Stimulated activated CD8-positive, alpha-beta memory T cell treated with anti-CD3 and anti-CD28 coated beads, Interleukin-7, amount 100 ng/mL, for 48 hours (primary cell): ENCODE data around the gene WNT8B.

Experiments used
- DNase-seq, 2 donors: peaks; one replicate each; pipeline ENCODE4 v3.0.0-alpha.2; 2020; ENCODE audit warnings: low read depth in 1 of 2; ENCODE audit errors: extremely low read depth in 1 of 2

Gene WNT8B

DNA sequence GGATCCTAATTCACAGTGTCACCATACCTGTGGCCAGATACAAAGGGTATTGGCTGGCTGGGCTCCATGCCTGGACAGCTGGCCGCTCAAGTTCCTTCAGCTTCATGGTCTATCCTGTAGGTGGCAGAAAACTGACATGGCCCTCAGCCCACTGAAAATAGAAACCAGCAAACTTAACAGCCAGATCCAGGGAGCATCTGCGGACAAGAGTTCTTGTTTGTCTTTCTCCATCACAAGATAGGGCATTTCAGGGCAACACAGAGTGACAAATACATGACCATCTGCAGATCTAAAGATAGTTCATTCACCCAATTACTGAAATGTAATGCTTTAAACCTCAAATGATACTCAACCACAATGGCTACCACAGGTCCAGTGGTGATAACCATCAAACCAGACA lies 54.0 kb downstream of the WNT8B start:
- no peak for DNase-seq

DNA sequence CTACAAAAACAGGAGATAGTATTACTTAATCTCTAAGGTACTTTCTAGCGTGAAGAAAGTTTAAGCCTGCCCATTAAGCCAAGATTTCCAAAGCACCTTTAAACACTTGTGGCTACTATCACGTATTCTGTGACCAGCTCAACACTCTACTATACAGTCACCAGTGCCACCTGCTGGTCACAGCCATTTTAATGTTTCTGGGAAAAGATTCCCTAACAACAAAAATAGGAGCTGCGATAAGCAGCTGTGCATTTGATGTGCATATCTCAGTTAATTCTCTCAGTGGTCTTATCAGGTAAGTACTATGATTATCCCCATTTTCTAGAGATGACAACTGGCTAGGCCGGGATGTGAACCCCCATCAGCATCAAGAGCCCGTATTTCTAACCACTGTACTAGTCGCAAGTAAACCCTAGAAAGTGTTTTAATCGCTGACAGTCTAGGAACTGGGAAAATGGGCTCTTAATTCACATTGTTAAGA lies 56.0 kb downstream of the WNT8B start:
- peak in 1 of 2 donors; percentile 38 for DNase-seq

DNA sequence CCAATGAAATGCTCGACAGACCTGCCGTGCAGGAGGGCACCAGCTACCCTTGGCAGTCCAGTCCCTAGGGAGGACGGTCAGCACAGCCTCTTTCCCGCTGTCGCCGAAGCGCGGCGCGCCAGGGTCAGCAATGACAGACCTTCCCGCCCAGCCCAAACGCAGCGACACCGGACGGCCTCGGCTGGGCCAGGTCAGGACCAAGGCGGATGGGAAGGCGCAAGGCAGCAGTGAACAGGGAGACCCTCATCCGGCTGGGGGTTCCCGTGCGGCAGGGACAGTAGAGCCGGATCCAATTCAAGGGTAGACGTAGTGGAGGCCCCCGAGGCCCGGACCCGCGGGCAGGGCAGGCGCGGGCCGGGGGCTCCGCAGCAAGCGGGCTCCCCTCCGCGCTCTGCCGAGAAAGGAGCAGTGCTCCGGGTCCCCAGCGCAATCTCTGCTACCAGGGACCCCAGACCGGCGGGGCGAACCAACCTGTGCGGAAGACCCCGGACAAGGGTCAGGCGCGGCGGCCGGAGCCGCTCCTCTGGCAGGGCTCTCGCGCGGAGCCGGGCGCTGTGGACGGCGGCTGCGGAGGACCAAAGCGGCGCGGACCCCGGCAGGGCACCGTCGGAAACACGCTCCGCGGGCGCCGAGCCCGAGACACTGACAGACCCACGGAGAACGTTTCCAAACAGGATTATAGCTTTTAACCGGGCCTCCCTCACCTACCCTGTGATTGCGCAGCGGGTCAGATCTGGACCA lies 56.7 kb downstream of the WNT8B start, which contains the start of gene SEC31B:
Gene SEC31B, minus strand, starts transcription at position 551 of the 741 bp plus-strand sequence. CDS start 2,909 bp downstream, outside the sequence.
- no peak for DNase-seq

DNA sequence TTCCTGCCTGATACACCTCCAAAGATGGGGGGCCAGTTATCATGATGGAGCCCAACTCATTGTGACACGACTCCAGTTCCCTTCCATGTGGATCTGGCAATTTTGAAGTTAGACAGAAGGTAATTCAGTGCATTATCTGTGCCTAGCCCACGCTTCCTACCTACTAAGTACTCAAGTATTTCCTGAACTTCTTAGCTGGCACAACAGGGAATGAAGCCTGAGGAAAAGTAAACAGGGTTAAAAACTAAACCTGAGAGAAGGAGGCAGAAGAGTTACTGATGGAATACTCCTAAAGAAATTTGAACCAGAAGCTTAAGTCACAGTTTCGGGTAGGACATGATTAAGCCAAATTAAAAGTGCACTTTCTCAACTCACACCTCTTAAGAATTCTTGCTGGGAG lies 58.0 kb downstream of the WNT8B start:
- DNase-seq, result no peak

DNA sequence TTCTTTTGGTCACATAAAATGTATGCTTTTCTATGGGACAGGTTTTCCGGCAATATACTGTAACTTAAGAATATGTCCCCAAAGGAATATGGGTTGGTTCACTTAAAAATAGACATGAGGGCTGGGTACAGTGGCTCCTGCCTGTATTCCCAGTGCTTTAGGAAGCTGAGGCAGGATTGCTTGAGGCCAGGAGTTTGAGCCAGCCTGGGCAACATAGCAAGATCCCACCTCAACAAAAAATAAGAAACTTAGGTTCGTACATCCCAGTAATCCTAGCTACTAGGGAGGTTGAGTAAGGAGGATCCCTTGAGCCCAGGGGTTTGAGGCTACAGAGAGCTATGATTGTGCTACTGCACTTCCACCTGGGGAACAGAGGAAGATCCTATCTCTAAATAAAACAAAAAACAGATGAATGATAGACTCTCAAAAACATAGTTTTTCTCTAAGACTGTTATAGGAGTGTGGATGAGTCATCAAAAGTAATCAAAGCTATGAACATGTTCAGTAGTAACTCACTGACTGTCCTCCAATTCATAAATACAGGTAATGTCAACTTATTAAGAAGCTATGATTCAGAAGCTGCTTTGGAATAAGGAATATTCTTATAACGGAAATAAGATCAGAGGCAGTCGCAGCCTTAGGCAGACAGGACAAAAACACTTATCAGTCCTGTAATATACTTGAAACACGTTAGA lies 59.4 kb downstream of the WNT8B start:
- DNase-seq, result no peak

DNA sequence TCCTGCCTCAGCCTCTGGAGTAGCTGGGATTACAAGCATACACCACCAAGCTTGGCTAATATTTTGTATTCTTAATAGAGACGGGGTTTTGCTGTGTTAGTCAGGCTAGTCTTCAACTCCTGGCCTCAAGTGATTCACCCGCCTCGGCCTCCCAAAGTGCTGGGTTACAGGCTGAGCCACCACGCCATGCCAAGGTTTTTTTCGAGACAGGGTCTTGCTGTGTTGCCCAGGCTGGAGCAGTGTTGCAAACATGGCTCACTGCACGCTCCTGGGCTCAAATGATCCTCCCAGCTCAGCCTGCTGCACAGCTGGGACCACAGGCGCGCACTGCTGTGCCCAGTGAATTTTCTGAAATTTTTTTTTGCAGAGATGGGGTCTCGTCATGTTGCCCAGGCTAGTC lies 60.1 kb downstream of the WNT8B start:
- no peak for DNase-seq

DNA sequence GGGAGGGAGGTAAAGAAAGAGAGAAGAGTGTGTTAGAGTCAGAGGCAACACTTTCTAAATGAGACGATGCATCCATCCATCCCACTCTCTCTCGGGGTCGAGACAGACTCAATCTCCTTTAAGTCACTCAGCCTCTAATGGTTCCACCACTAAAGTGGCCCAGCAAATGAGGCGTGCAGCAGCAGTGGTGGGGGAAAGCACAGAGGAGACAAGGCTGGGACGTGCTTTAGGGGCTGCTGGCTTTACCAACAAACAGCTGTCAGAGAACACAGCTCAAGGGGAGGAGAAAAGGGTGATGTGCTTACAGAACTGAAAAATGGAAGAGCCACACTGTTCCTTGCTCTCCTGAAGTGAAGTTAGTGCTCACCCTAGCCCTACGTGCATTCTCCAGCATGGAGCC lies 61.4 kb downstream of the WNT8B start:
- no peak for DNase-seq

DNA sequence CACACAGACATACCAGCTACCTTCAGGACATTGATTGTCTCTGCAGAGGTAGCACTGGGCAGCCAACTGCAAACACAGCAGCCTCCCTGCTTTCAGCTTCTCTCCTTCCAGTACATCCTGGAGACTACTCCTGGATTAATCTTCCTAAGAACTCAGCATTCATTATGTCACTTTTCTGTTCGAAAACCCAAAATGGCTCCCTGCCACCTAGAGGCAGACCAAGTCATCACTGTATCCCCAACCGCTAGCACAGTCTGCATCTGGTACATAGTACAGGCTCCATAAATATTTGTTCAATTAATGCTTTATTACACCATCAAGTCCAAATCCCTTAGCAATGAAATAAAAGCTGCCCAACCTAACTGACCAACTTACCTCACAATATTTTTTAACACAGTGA lies 61.8 kb downstream of the WNT8B start:
- no peak for DNase-seq

DNA sequence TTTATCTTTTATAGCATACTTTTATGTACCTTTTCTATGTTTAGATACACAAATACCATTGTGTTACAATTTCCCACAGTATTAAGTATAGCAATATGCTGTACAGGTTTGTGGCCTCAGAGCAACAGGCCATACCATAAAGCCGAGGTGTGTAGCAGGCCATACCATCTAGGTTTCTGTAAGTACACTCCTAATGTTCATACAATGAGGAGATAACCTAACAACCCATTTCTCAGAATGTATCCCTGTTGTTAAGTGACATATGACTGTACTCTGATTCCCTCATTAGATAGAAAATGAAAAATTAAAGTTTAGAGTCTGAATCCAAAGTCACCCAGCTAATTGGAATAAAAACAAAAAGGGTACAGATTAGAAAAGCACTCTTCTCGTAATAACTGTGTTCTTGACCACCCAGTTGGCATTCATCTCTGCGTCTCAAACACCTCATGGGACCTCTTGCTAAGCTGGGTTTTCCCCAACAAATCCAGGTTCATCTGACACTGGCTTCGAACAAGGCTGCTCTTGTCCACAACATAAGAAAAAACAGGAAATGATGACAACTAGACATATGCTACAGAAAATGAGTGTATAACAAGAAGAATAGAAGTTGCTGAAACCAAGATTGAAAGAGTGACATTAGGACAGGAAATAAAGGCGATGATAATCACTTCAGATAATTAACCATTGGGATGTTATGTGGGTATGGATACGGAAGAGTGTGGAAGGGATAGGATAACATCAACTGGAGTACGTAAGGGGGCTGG lies 65.5 kb downstream of the WNT8B start:
- no peak for DNase-seq

DNA sequence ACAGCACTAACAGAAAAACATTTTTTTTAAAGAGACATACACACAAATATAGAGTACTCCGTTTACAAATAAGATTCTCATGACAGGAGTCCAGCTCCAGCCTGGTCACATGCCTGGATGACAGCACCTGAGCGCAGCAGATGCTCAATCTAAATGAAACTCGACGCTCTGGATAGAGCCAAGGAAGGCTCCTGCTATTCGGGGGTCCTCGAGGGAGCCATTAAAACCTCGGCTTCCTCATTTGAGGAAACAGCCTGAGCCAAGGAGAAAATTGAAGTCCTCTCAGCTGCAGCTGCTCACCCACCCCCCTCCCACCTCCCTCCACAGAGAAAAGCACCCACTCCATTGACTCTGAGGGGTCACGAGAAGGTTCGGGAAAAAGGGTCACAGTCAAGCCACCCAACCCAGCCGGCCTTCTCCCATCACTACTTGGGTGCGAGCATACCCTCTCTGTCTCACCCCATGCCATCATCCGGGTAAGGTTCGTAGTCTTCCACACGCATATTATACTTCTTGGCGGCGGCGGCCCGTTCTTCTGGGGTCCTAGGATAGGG lies 66.2 kb downstream of the WNT8B start:
- DNase-seq, result no peak

DNA sequence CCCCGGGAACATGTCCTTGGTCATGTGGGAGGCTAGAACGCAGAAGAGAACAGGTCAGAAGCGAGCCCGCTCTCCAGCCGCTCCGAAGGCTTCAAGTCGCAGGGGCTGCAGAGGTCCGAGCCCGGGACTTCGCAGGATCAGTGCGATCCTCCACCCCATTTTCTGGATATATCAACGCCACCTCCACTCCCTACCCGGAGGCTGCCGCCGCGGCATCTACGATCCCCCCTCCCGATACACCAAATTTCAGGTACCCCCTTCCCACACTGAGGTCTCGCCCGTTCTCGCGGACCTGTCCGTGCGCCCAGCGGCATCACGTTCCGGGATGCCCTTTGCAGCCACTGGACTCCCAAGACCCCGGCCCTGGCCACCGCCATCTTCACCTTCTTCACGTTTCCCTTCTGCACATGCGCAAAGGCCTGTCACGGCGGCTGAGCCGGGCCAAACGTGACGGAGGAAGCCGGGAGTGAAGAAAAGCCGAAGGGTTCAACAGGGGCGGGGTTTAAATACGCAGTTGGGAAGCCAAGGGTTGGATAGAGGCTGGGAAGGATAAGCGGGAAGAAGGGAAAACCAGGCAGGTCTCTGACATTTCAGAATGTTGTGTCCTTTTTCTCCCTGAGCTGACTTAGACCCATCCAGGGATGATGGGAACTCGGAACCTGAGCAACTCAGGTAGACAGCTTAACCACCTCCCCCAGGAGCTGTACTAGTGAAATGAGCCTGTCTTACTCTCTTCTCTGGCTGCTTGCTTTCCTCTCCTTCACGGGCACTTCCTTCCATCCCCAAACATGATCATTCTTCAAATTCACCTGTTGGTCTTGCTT lies 66.9 kb downstream of the WNT8B start, which contains the start of gene NDUFB8:
Gene NDUFB8, minus strand, starts transcription at position 397 of the 824 bp plus-strand sequence. Its CDS starts 20 bp downstream, at position 377.
- DNase-seq, result peak; percentile 60 to 82

DNA sequence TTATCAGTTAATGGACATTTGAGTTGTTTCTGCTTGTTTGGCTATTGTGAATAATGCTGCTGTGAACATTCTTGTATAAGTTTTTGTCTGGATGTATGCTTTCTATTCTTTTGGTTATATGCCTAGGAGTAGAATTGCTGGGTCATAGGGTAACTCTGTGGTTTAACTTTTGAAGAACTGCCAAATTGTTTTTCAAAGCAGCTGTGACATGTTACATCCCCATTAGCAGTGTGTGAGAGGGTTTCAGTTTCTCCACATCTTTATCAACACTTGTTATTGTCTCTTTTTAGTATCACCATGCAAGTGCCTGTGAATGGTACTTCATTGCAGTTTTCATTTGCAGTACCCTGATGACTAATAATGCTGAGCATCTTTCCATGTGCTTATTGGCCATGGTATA lies 69.0 kb downstream of the WNT8B start:
- DNase-seq, result no peak
